ENCODE measurements around the gene ATF7IP2.
"Not testable (repeated sequence)": the region's sequence is repeated elsewhere in the genome, so short reads cannot be mapped to it uniquely, and the experiment has no call there.

The ATF7IP2 gene, protein sequence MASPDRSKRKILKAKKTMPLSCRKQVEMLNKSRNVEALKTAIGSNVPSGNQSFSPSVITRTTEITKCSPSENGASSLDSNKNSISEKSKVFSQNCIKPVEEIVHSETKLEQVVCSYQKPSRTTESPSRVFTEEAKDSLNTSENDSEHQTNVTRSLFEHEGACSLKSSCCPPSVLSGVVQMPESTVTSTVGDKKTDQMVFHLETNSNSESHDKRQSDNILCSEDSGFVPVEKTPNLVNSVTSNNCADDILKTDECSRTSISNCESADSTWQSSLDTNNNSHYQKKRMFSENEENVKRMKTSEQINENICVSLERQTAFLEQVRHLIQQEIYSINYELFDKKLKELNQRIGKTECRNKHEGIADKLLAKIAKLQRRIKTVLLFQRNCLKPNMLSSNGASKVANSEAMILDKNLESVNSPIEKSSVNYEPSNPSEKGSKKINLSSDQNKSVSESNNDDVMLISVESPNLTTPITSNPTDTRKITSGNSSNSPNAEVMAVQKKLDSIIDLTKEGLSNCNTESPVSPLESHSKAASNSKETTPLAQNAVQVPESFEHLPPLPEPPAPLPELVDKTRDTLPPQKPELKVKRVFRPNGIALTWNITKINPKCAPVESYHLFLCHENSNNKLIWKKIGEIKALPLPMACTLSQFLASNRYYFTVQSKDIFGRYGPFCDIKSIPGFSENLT

GRCh38 chr16:10385725-10386516 lies at the start of gene ATF7IP2:
ATF7IP2 (plus strand) TSS chr16:10386061; CDS start chr16:10430621, 44,560 bp downstream.
- DNase-seq, result peak in 53 of 56 donors; percentile 2 to 84 (median 63)

- DNase-seq, result peak in 11 of 56 donors; percentile 1 to 25 (median 4)
Observed at GRCh38 chr16:10338426-10338825, 47.4 kb upstream of the ATF7IP2 start.

DNA sequence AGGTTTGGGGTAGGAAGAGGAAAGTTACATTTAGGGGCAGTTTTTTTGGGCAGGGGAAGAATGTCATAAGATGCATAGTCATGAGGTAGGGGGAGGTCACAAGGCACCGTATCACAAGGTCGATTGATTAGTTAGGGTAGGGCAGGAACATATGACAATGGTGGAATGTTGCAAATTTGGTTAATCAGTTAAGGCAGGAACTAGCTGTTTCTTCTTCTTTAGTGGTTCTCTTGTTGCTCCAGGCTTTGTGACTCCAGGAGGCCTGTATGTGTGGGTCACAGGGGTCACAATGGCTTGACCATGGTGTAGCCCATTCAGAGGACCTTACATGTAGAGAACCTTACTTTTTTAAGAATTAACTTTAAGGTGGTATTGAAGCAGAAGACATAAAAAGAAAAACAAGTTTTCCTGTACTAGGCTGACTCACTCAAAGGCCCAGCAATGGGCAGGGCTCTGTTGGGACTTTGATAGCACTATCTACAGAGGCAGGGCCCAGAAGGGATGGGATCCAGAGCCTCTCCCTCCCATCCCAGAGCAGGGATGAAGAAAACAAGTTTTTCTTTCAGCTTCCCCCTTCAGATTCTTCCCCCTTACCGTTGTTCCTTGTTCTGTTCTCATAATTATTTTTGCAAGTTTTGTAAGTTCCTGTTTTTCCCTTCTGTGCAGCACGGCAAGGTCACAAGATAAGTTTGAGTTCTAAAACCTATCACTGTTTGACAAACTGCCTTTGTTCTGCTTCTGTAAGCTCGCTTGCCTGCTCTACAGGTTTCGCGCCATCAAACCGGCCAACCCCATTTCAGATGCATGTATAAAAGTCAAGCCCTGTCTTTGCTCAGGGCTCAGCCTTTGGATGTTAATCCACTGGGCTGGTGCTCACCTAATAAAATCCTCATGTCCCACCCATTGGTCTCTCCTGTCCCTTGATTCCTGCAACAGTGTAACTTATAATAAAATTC lies 45.8 kb upstream of the ATF7IP2 start:
- no peak for DNase-seq

DNA sequence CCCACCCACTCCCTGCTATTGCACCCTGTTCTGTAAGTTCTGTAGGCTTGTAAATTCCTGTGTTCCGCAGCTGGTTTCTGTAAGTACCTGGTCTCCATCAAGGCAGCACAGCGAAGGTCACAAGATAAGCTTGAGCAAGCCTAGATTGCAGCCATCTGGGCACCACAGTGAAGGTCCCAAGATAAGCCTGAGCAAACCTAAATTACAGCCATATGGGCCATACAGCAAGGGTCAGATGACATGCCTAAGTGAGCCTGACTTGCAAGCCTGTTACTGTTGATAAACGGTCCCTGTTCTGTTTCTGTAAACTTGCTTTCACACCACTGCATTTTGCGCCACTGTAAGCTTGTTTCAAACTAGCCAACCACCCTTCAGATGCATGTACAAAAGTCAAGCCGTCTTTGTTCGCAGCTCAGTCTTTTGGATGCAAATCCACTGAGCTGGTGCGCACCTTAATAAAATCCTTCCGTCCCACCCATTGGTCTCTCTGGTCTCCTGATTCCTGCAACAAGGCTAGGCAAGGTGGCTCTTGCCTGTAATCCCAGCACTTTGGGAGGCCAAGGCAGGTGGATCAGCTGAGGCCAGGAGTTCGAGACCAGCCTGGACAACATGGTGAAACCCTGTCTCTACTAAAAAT lies 42.6 kb upstream of the ATF7IP2 start:
- DNase-seq, result peak in 2 of 56 donors; percentile 0 to 9

GRCh38 chr16:10344699-10345098 lies 41.2 kb upstream of the ATF7IP2 start:
- not testable (repeated sequence) for DNase-seq

- no peak for DNase-seq
Observed at GRCh38 chr16:10345629-10346028, 40.2 kb upstream of the ATF7IP2 start.

GRCh38 chr16:10349851-10350250 lies 36.0 kb upstream of the ATF7IP2 start:
- DNase-seq, result no peak

GRCh38 chr16:10352262-10352661 lies 33.6 kb upstream of the ATF7IP2 start:
- no peak for DNase-seq

GRCh38 chr16:10355589-10355988 lies 30.3 kb upstream of the ATF7IP2 start:
- no peak for DNase-seq

DNA sequence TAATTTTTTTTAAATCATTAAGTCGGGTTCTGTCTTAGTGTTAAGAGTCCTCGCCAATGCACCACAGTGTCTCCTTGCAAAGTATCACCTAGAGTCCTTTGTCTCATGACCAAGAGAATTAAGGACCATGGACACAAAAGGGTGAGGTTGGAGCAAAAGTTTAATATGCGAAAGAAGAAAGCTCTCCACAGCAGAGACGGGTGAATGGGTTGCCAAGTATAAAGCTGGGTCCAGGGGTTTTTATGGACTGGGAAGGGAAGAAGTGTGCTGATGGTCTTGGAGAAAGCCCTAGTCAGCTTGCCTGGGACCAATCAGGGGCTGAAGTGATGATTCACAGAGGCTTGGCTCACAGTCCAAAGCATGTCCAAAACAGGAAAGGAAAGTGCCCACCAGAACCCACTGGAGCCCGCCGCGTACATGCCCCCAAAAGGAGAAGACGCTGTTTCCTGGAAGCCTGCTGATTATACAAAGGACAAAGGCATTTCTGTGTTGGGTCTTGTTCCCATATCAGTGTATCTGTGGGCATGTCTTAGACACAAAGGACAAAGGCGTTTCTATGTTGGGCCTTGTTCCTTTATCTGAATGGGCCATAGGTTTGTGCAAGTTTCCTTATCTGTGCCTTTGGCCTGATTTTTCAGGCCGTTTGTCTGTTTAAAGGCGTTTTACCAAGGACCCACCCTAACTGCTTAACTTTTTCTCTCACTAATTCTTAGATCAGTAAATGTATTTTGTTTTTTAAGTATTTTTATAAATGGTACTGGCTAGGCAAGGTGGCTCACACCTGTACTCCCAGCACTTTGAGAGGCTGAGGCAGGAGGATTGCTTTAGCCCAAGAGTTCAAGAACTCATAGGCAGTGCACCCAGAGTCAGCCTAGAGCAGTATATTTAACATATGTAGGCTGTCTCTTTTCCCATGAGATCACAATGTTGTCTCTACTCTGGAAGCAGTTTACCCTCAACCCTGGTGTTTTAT lies 28.7 kb upstream of the ATF7IP2 start:
- DNase-seq, result no peak

GRCh38 chr16:10361747-10362076 lies 24.1 kb upstream of the ATF7IP2 start:
- not testable (repeated sequence) for DNase-seq

GRCh38 chr16:10362077-10362863 lies 23.6 kb upstream of the ATF7IP2 start:
- DNase-seq, result no peak

GRCh38 chr16:10362864-10363197 lies 23.0 kb upstream of the ATF7IP2 start:
- not testable (repeated sequence) for DNase-seq

- not testable (repeated sequence) for DNase-seq
Observed at GRCh38 chr16:10366619-10367018, 19.2 kb upstream of the ATF7IP2 start.

DNA sequence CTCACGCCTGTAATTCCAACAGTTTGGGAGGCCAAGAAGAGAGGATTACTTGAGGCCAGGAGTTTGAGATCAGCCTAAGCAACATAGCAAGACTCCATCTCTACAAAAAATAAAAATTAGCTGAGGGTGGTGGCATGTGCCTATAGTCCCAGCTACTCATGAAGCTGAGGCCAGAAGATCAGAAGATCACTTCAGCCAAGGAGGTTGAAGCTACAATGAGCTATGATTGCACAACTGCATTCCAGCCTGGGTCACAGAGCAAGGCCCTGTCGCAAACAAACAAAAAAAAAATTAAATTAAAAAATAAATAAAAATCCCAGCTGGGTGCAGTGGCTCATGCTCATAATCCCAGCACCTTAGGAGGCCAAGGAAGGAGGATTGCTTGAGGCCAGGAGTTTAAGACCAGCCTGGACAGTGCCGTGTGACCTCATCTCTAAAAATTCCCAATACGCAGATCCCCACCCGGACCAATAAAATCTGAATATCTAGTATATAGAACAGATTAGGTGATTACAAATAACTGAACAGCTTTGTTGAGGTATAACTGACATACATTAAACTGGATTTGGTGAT lies 18.2 kb upstream of the ATF7IP2 start:
- no peak for DNase-seq

- no peak for DNase-seq
Observed at GRCh38 chr16:10368969-10369551, 16.8 kb upstream of the ATF7IP2 start.

- no peak for DNase-seq
Observed at GRCh38 chr16:10370096-10370726, 15.7 kb upstream of the ATF7IP2 start.
